OCI-LY7 (cell line): ENCODE data around the gene TTLL3.

Experiments
- CTCF ChIP-seq: fragments of 200-600 bp; sonication (generic); conservative IDR thresholded peaks from 2 replicates; pipeline ENCODE4 v1.5.1; 2014; ENCODE audit warnings: mild to moderate bottlenecking, antibody characterized with exemption, low read length, moderate library complexity, mixed read lengths
- EZH2phosphoT487 ChIP-seq: fragments of 200-600 bp; sonication (generic); IDR thresholded peaks from 2 replicates; pipeline ENCODE4 v1.6.1; 2018; ENCODE audit warnings: low read depth, borderline replicate concordance, mild to moderate bottlenecking, mixed run types, antibody characterized with exemption, low read length, moderate library complexity, mixed read lengths

DNA sequence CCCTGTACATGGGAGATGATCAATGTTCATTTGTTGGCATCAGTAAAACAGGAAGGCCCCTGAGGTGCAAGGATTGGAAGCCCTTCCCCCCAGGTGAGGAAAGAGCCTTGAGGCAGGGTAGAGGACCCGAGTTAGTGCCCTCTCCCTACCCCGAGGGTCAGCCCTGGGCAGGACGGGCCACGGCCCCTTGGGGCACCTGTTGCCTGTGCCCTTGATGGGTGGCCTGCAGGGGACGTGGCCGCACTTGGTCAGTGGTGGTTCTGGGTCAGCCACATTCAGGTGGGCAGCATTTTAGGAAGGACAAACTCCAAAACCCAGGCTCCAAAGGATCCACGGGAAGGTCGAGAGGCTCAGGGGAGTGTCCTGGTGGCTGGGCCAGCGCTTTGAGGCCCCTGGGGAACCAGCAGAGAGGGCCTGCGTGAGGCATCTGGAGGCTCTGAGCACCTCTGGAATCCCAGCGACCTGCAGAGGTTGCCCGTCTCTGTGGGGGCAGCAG is 49.5 kb downstream of the TTLL3 start:
- TF ChIP-seq CTCF (no peak), EZH2phosphoT487 (no peak)
